IMR-90 (cell line): ENCODE measurements around the gene CTIF. TPM values are rescaled to one million over a fixed set of nuclear protein-coding genes. Genes with fewer than 3 reads are reported as not detected.

Experiments
- ATAC-seq: fragments of 200-7000 bp; cut with Tn5 transposase; 2 replicates; pipeline ENCODE4 v1.9.1; 2020; ENCODE audit warnings: low read depth, mild to moderate bottlenecking, moderate library complexity
- BruUV-seq: library from RNA; stranded (reverse); fragments of 400-500 nt; replicated peaks from 2 replicates; lab custom pipeline; 2021; lab: Mats Ljungman, UMichigan
- CTCF ChIA-PET: fragments of 300-600 bp; formaldehyde crosslinking; extraction: SDS; loops from one replicate; lab custom pipeline; 2021; ENCODE audit warnings: antibody characterized with exemption; lab: Yijun Ruan, JAX
- POLR2A ChIA-PET: fragments of 300-600 bp; sonication (Branson Sonifier 250); formaldehyde crosslinking; loops from one replicate; lab custom pipeline; 2022; ENCODE audit warnings: antibody characterized with exemption; ENCODE audit not compliant: unreplicated experiment; lab: Charles Lee
- DNase-seq: peaks from one replicate; pipeline ENCODE4 v3.0.0; 2013
- H2AFZ ChIP-seq: replicated peaks from 2 replicates; pipeline ENCODE3; 2013; ENCODE audit warnings: low read length, mild to moderate bottlenecking; ENCODE audit not compliant: poor library complexity
- H2AK5ac ChIP-seq: 2 replicates; pipeline ENCODE4 v1.6.1; 2013; ENCODE audit warnings: low read depth, low read length, inconsistent platforms
- H2AK9ac ChIP-seq: replicated peaks from 2 replicates; pipeline ENCODE3; 2013; ENCODE audit warnings: mild to moderate bottlenecking, low read depth, low read length, moderate library complexity; ENCODE audit not compliant: poor library complexity
- H2BK120ac ChIP-seq: 2 replicates; pipeline ENCODE4 v1.6.1; 2013; ENCODE audit warnings: low read depth, low read length, inconsistent platforms
- H2BK15ac ChIP-seq: 3 replicates; pipeline ENCODE4 v1.6.1; 2013; ENCODE audit warnings: low read depth, low read length, inconsistent platforms
- H2BK20ac ChIP-seq: 2 replicates; pipeline ENCODE4 v1.6.1; 2013; ENCODE audit warnings: low read depth, mild to moderate bottlenecking, inconsistent platforms, low read length, moderate library complexity
- H2BK5ac ChIP-seq: 2 replicates; pipeline ENCODE4 v1.6.1; 2013; ENCODE audit warnings: mild to moderate bottlenecking, low read depth, low read length, inconsistent platforms; ENCODE audit not compliant: poor library complexity, severe bottlenecking
- H3K14ac ChIP-seq: replicated peaks from 2 replicates; pipeline ENCODE4 v1.6.1; 2013; ENCODE audit warnings: low read depth, low read length, inconsistent platforms
- H3K18ac ChIP-seq: 2 replicates; pipeline ENCODE4 v1.6.1; 2013; ENCODE audit warnings: low read depth, low read length, control low read depth
- H3K23ac ChIP-seq: 2 replicates; pipeline ENCODE4 v1.6.1; 2013; ENCODE audit warnings: low read depth, low read length, inconsistent platforms
- H3K27ac ChIP-seq: 2 replicates; pipeline ENCODE4 v1.5.1; 2013; ENCODE audit warnings: mild to moderate bottlenecking, control low read depth, low read length; ENCODE audit not compliant: insufficient read depth
- H3K27me3 ChIP-seq: 2 replicates; pipeline ENCODE4 v1.6.1; 2013; ENCODE audit warnings: low read length; ENCODE audit not compliant: control insufficient read depth, insufficient read depth
- H3K36me3 ChIP-seq: 2 replicates; pipeline ENCODE4 v1.6.1; 2013; ENCODE audit warnings: low read length, mixed read lengths; ENCODE audit not compliant: control insufficient read depth, insufficient read depth
- H3K4ac ChIP-seq: 2 replicates; pipeline ENCODE4 v1.6.1; 2013; ENCODE audit warnings: low read depth, low read length, inconsistent platforms
- H3K4me1 ChIP-seq: 2 replicates; pipeline ENCODE4 v1.6.1; 2013; ENCODE audit warnings: low read length, mixed read lengths; ENCODE audit not compliant: control insufficient read depth, insufficient read depth
- H3K4me2 ChIP-seq: 2 replicates; pipeline ENCODE4 v1.6.1; 2013; ENCODE audit warnings: low read depth, mild to moderate bottlenecking, control low read depth, low read length, moderate library complexity
- H3K4me3 ChIP-seq: 2 replicates; pipeline ENCODE4 v1.5.1; 2013; ENCODE audit warnings: low read depth, mild to moderate bottlenecking, control low read depth, low read length, moderate library complexity; ENCODE audit not compliant: insufficient read depth
- H3K56ac ChIP-seq: 2 replicates; pipeline ENCODE4 v1.6.1; 2013; ENCODE audit warnings: low read length, inconsistent platforms; ENCODE audit not compliant: insufficient read depth; ENCODE audit errors: extremely low read depth
- H3K79me1 ChIP-seq, 2 experiments: 2 replicates each; pipeline ENCODE4 v1.6.1; 2013; ENCODE audit warnings: low read length in 2 of 2, inconsistent platforms in 1 of 2, low read depth in 1 of 2
- H3K9ac ChIP-seq: 2 replicates; pipeline ENCODE4 v1.6.1; 2013; ENCODE audit warnings: low read depth, low read length, control low read depth
- H3K9me1 ChIP-seq: 2 replicates; pipeline ENCODE4 v1.6.1; 2013; ENCODE audit warnings: low read length, inconsistent platforms; ENCODE audit not compliant: insufficient read depth
- H3K9me3 ChIP-seq: 2 replicates; pipeline ENCODE4 v1.6.1; 2013; ENCODE audit warnings: low read length; ENCODE audit not compliant: control insufficient read depth, insufficient read depth
- H4K20me1 ChIP-seq: 2 replicates; pipeline ENCODE4 v1.6.1; 2013; ENCODE audit warnings: low read length, inconsistent platforms; ENCODE audit not compliant: insufficient read depth
- H4K5ac ChIP-seq: 2 replicates; pipeline ENCODE4 v1.6.1; 2013; ENCODE audit warnings: mild to moderate bottlenecking, low read depth, low read length, control low read depth
- H4K8ac ChIP-seq, 2 experiments: 2 replicates each; pipeline ENCODE4 v1.6.1; 2013; ENCODE audit warnings: low read depth in 2 of 2, low read length in 2 of 2, control low read depth in 1 of 2, inconsistent platforms in 1 of 2
- H4K91ac ChIP-seq: 2 replicates; pipeline ENCODE4 v1.6.1; 2013; ENCODE audit warnings: low read depth, low read length, inconsistent platforms; ENCODE audit not compliant: insufficient read depth
- BHLHE40 ChIP-seq: fragments of 150-350 bp; IDR thresholded peaks from 2 replicates; pipeline ENCODE4 v1.6.1; 2016; ENCODE audit warnings: mild to moderate bottlenecking, low read depth, low read length
- CEBPB ChIP-seq: IDR thresholded peaks from 2 replicates; pipeline ENCODE4 v1.6.1; 2012; ENCODE audit warnings: low read depth, low read length, improper control_type of control experiment
- CHD1 ChIP-seq: IDR thresholded peaks from 2 replicates; pipeline ENCODE4 v1.6.1; 2012; ENCODE audit warnings: low read depth, low read length, improper control_type of control experiment
- FOS ChIP-seq: fragments of 150-350 bp; IDR thresholded peaks from 2 replicates; pipeline ENCODE4 v1.6.1; 2016; ENCODE audit warnings: low read depth, low read length
- MAFK ChIP-seq: IDR thresholded peaks from 2 replicates; pipeline ENCODE4 v1.6.1; 2012; ENCODE audit warnings: low read depth, low read length, improper control_type of control experiment
- MAZ ChIP-seq: IDR thresholded peaks from 2 replicates; pipeline ENCODE4 v1.6.1; 2012; ENCODE audit warnings: low read depth, mild to moderate bottlenecking, low read length, improper control_type of control experiment, moderate library complexity, borderline replicate concordance
- MXI1 ChIP-seq: IDR thresholded peaks from 2 replicates; pipeline ENCODE4 v1.6.1; 2012; ENCODE audit warnings: low read depth, mild to moderate bottlenecking, low read length, moderate library complexity, borderline replicate concordance
- NFE2L2 ChIP-seq: fragments of 150-350 bp; IDR thresholded peaks from 2 replicates; pipeline ENCODE4 v1.6.1; 2016; ENCODE audit warnings: low read depth, mild to moderate bottlenecking, low read length
- POLR2A ChIP-seq: IDR thresholded peaks from 2 replicates; pipeline ENCODE4 v1.6.1; 2012; ENCODE audit warnings: mild to moderate bottlenecking, low read depth, low read length
- RAD21 ChIP-seq: IDR thresholded peaks from 2 replicates; pipeline ENCODE4 v1.6.1; 2012; ENCODE audit warnings: low read length, improper control_type of control experiment
- RFX5 ChIP-seq: IDR thresholded peaks from 2 replicates; pipeline ENCODE4 v1.8.0; 2012; ENCODE audit warnings: low read depth, mild to moderate bottlenecking, low read length, moderate library complexity
- USF2 ChIP-seq: fragments of 150-350 bp; IDR thresholded peaks from 2 replicates; pipeline ENCODE4 v1.6.1; 2017; ENCODE audit warnings: mild to moderate bottlenecking, antibody characterized with exemption, low read length, low read depth
- whole genome bisulfite sequencing, 2 experiments: methylation state at CpG; one replicate each; pipeline versions ENCODE4 v1.1.5 to v1.1.7; 2013; ENCODE audit warnings: missing lambda C conversion rate in 2 of 2; ENCODE audit not compliant: insufficient read length in 1 of 2; ENCODE audit errors: extremely low coverage in 2 of 2; 5-methylcytosine and 5-hydroxymethylcytosine counted together
- dilution Hi-C: fragments of 300-500 bp; cut with HindIII; formaldehyde crosslinking; loops from one replicate; pipeline ENCODE4 v1.14.3; 2018; ENCODE audit warnings: low sequenced_read_pairs; ENCODE audit not compliant: unreplicated experiment
- in situ Hi-C: fragments of 300-500 bp; cut with MboI; formaldehyde crosslinking; loops from 3 replicates; pipeline ENCODE4 v1.14.3; 2019; ENCODE audit warnings: low sequenced_read_pairs, inconsistent platforms, mixed read lengths
- intact Hi-C: fragments of 100-400 bp; cut with micrococcal nuclease; formaldehyde crosslinking; loops from 2 replicates; pipeline ENCODE4 v1.10.0; 2022
- polyA plus RNA-seq, 3 experiments: library from polyadenylated mRNA; depleted of rRNA; stranded (reverse); fragments of >200 nt; gene quantifications; 2 replicates each; pipeline ENCODE4 v1.2.3, GENCODE V29; 2012; ENCODE audit warnings: low replicate concordance in 1 of 3
- total RNA-seq: library from RNA; depleted of rRNA; stranded (reverse); fragments of >200 nt; gene quantifications from 2 replicates; pipeline ENCODE4 v1.2.3, GENCODE V29; 2012
- TF ChIP-seq, protein P1 (sequence below): conservative IDR thresholded peaks from 2 replicates; pipeline ENCODE4 v1.5.1; 2012; ENCODE audit warnings: mild to moderate bottlenecking, low read depth, low read length, improper control_type of control experiment

Gene CTIF
- total and polyA plus RNA-seq, 2 of the 4 experiments (the other 2 are of a cell fraction): 25.1 to 57.0 TPM

DNA sequence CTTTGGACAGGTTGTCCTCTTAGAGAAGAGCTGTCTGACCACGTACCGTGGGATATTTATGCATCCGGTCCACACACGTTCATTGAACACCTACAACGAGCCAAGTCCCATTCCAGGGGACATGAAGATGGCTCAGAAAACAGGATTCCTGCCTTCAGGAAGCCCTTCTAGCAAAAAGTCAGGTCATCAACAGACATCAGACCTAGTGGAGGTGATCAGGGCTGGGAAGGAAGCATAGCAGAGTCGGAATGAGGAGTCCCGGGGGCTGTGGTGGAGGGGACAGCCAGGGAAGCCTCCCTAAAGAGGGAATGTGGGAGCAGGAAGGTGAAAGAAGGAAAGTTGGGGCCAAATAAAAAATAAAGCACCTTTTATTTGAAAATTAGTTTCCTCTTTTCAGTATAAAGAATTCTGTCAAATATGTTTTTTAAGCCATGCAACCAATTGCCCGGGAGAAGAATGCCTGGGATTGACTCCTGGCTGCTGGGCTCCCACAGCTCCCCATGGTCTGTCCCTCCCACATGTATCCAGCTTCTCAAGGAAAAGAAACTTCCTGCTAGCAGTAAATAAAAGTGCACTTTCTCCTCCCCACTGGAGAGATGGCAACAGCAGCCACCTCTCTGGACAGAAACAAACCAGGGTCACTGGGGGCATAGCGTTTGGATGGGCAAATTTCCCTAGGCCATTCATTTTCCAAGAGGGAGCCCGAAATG is 267.1 kb downstream of the CTIF start:
- ATAC-seq: no peak
- H3K9me1 ChIP-seq: peaks cover 38% of the 10 kb centered on the region
- H3K27me3 ChIP-seq: no peaks in the 10 kb centered on the region
- H3K4me3 ChIP-seq: no peak overlapping the region
- H3K36me3 ChIP-seq: peaks cover 38% of the 10 kb centered on the region
- H3K18ac ChIP-seq: no peak overlapping the region
- no peak overlapping the region; a peak in 1 of 4 replicates for H4K8ac ChIP-seq
- BruUV-seq: no TSS peak
- H2AK5ac ChIP-seq: no peak overlapping the region; the same call in 1 of the 2 replicates
- no peak overlapping the region for H3K27ac ChIP-seq
- H3K9me3 ChIP-seq: no peaks in the 10 kb centered on the region
- no peak overlapping the region for H2BK20ac ChIP-seq
- WGBS, 2 experiments: 80% methylated on average over 1 of the region's 10 CpGs; no CpG with 5 or more reads in 1 of the 2 experiments
- no peak overlapping the region for H3K56ac ChIP-seq
- peaks cover 24% of the 10 kb centered on the region for H4K20me1 ChIP-seq
- no peak overlapping the region for H2BK15ac ChIP-seq
- H3K23ac ChIP-seq: no peak overlapping the region
- H4K5ac ChIP-seq: no peak overlapping the region
- no peak overlapping the region for H2BK5ac ChIP-seq
- TF ChIP-seq POLR2A: no peak
- TF ChIP-seq USF2: no peak
- no peak for TF ChIP-seq MAZ
- no peak for TF ChIP-seq CEBPB
- no peak for TF ChIP-seq MAFK
- TF ChIP-seq RFX5: no peak
- no peak for TF ChIP-seq NFE2L2
- no peak for TF ChIP-seq BHLHE40
- no peak for TF ChIP-seq FOS
- TF ChIP-seq MXI1: no peak
- TF ChIP-seq RAD21: no peak
- TF ChIP-seq CHD1: no peak
- TF ChIP-seq, protein P1, sequence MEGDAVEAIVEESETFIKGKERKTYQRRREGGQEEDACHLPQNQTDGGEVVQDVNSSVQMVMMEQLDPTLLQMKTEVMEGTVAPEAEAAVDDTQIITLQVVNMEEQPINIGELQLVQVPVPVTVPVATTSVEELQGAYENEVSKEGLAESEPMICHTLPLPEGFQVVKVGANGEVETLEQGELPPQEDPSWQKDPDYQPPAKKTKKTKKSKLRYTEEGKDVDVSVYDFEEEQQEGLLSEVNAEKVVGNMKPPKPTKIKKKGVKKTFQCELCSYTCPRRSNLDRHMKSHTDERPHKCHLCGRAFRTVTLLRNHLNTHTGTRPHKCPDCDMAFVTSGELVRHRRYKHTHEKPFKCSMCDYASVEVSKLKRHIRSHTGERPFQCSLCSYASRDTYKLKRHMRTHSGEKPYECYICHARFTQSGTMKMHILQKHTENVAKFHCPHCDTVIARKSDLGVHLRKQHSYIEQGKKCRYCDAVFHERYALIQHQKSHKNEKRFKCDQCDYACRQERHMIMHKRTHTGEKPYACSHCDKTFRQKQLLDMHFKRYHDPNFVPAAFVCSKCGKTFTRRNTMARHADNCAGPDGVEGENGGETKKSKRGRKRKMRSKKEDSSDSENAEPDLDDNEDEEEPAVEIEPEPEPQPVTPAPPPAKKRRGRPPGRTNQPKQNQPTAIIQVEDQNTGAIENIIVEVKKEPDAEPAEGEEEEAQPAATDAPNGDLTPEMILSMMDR: no peak
- H3K4me1 ChIP-seq: peaks cover 6% of the 10 kb centered on the region
- in situ Hi-C loops (no loop called here), intact Hi-C loops (no loop called here), dilution Hi-C loops (no loop called here)
- no peak overlapping the region for H3K4ac ChIP-seq
- CTCF ChIA-PET: no interaction called here
- no peak overlapping the region for H4K91ac ChIP-seq
- no peak for DNase-seq
- H2AFZ ChIP-seq: no peak overlapping the region
- H3K9ac ChIP-seq: no peak overlapping the region
- H2AK9ac ChIP-seq: peak overlapping the region; percentile 26
- H2BK120ac ChIP-seq: no peak overlapping the region
- POLR2A ChIA-PET: no interaction called here
- peaks cover 21 to 66% of the 10 kb centered on the region in 2 experiments; a peak in 3 of 4 replicates for H3K79me1 ChIP-seq
- H3K4me2 ChIP-seq: no peak overlapping the region
- H3K14ac ChIP-seq: no peak overlapping the region
